Epithelial cell of esophagus (primary cell): ENCODE data around the gene MYDGF.

Experiments used
- DNase-seq: peaks from one replicate; pipeline ENCODE4 v3.0.0; 2010; ENCODE audit warnings: low read depth
- H3K4me3 ChIP-seq: 2 replicates; pipeline ENCODE4 v1.5.1; 2011; ENCODE audit warnings: mild to moderate bottlenecking, low read length, control low read depth
- CTCF ChIP-seq: IDR thresholded peaks from 2 replicates; pipeline ENCODE4 v1.5.1; 2011; ENCODE audit warnings: low read depth, mild to moderate bottlenecking, low read length, control low read depth, inconsistent platforms; ENCODE audit not compliant: insufficient read depth; ENCODE audit errors: missing control alignments

Gene MYDGF

GRCh38 chr19:4619668-4620294 lies 50.4 kb downstream of the MYDGF start:
- no peak overlapping the region for H3K4me3 ChIP-seq
- TF ChIP-seq CTCF = no peak
- no peak for DNase-seq

GRCh38 chr19:4618019-4618418 lies 52.1 kb downstream of the MYDGF start:
- no peak for DNase-seq
- no peak overlapping the region for H3K4me3 ChIP-seq
- no peak for TF ChIP-seq CTCF

DNA sequence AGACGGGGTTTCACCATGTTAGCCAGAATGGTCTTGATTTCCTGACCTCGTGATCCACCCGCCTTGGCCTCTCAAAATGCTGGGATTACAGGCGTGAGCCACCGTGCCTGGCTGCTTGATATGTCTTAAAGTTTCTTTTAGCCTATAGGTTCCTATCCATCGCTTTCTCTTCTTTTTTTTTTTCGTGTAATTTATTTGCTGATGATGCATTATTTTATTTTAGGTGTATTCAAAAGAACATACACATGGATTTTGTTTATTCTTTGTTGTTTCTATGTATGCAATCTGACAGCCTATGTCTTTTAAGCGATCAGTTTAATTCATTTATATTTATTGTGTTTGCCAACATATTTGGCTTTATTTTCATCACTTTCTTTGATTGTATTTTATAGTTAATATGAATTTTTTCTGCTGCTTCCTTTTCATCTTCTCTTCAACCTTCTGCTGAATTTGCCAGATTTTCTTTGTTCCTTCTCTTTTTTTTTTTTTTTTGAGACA lies 56.8 kb downstream of the MYDGF start:
- TF ChIP-seq CTCF = no peak
- H3K4me3 ChIP-seq = no peak overlapping the region
- DNase-seq = no peak

- TF ChIP-seq CTCF = no peak
- no peak for DNase-seq
These were observed 60.1 kb downstream of the MYDGF start for GRCh38 chr19:4609878-4610511.

More at GRCh38 chr19:4609878-4610511, 60.1 kb downstream of the MYDGF start:
- no peak overlapping the region for H3K4me3 ChIP-seq
